Measurements from ENCODE around the gene AKAP6. TPM values are rescaled to one million over a fixed set of nuclear protein-coding genes. Genes with fewer than 3 reads are reported as not detected.

Gene AKAP6
- total and polyA plus RNA-seq, 4 donors = 0.42 to 3.2 (median 1.7) TPM

GRCh38 chr14:32375663-32376062, 46.6 kb downstream of the AKAP6 start (continued):
- TF ChIP-seq JUND (IDR thresholded peaks at IDR 0.05) = no peak
- TF ChIP-seq, protein P1, sequence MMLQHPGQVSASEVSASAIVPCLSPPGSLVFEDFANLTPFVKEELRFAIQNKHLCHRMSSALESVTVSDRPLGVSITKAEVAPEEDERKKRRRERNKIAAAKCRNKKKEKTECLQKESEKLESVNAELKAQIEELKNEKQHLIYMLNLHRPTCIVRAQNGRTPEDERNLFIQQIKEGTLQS (IDR thresholded peaks at IDR 0.05) = no peak
- no peak for TF ChIP-seq NR2F2 (IDR thresholded peaks at IDR 0.05)

GRCh38 chr14:32377046-32377646, 48.0 kb downstream of the AKAP6 start:
- no peaks in the 10 kb centered on the region for H3K27me3 ChIP-seq (ENCODE audit: control insufficient read depth in 4 of 4, insufficient read depth in 4 of 4, low read length in 3 of 4)
- no peak overlapping the region for H3K9ac ChIP-seq (ENCODE audit: low read depth in 1 of 2, low read length in 2 of 2)
- TF ChIP-seq YY1 (IDR thresholded peaks at IDR 0.05) (no peak), RXRA (IDR thresholded peaks at IDR 0.05) (no peak), HNF4A (conservative IDR thresholded peaks at IDR 0.05) (peak; percentile 18 to 38), HNF4G (IDR thresholded peaks at IDR 0.05) (no peak), MAX (IDR thresholded peaks at IDR 0.05) (no peak), JUND (IDR thresholded peaks at IDR 0.05) (no peak)
- TF ChIP-seq, protein P1 (IDR thresholded peaks at IDR 0.05) = no peak
- TF ChIP-seq, protein P2, sequence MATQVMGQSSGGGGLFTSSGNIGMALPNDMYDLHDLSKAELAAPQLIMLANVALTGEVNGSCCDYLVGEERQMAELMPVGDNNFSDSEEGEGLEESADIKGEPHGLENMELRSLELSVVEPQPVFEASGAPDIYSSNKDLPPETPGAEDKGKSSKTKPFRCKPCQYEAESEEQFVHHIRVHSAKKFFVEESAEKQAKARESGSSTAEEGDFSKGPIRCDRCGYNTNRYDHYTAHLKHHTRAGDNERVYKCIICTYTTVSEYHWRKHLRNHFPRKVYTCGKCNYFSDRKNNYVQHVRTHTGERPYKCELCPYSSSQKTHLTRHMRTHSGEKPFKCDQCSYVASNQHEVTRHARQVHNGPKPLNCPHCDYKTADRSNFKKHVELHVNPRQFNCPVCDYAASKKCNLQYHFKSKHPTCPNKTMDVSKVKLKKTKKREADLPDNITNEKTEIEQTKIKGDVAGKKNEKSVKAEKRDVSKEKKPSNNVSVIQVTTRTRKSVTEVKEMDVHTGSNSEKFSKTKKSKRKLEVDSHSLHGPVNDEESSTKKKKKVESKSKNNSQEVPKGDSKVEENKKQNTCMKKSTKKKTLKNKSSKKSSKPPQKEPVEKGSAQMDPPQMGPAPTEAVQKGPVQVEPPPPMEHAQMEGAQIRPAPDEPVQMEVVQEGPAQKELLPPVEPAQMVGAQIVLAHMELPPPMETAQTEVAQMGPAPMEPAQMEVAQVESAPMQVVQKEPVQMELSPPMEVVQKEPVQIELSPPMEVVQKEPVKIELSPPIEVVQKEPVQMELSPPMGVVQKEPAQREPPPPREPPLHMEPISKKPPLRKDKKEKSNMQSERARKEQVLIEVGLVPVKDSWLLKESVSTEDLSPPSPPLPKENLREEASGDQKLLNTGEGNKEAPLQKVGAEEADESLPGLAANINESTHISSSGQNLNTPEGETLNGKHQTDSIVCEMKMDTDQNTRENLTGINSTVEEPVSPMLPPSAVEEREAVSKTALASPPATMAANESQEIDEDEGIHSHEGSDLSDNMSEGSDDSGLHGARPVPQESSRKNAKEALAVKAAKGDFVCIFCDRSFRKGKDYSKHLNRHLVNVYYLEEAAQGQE (IDR thresholded peaks at IDR 0.05) = no peak
- H3K36me3 ChIP-seq (ENCODE audit: control insufficient read depth in 4 of 4, insufficient read depth in 3 of 4, low read depth in 1 of 4, low read length in 3 of 4) = no peaks in the 10 kb centered on the region
- H3K27ac ChIP-seq (ENCODE audit: low read depth in 1 of 2, low read length in 2 of 2) = no peak overlapping the region
- no peaks in the 10 kb centered on the region for H3K4me1 ChIP-seq (ENCODE audit: control insufficient read depth in 4 of 4, insufficient read depth in 4 of 4, low read length in 3 of 4)
- no peak for DNase-seq (ENCODE audit: low spot score)
- no peak overlapping the region for H3K4me3 ChIP-seq (ENCODE audit: low read depth in 1 of 3, low read length in 3 of 3)
- WGBS = 78% methylated on average over 5 of the region's 5 CpGs
- no peaks in the 10 kb centered on the region for H3K9me3 ChIP-seq (ENCODE audit: control insufficient read depth in 4 of 4, low read length in 3 of 4)

DNA sequence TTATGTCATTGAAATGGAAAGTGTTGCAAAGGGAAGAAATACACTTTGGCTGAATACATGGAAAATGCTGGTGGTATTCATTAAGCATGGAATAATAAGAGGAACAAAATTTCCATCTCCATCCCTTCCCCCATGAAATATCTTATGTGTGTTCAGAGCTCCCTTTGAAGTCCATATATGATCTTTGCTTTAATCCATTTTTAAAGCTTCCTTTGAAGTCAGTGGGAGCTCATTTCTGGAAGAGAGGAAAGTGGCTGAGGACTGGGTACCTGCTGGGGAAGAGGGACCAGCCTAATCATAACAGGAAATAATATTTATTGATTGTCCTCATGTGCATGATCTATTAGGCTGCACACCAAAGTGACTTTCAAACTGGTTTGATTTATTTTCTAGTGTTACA, 49.2 kb downstream of the AKAP6 start:
- no peak overlapping the region for H3K4me3 ChIP-seq (ENCODE audit: low read depth in 1 of 3, low read length in 3 of 3)
- TF ChIP-seq RXRA (IDR thresholded peaks at IDR 0.05) (no peak), HNF4A (conservative IDR thresholded peaks at IDR 0.05) (no peak), YY1 (IDR thresholded peaks at IDR 0.05) (no peak), NR2F2 (IDR thresholded peaks at IDR 0.05) (no peak), JUND (IDR thresholded peaks at IDR 0.05) (no peak), MAX (IDR thresholded peaks at IDR 0.05) (no peak), EGR1 (IDR thresholded peaks at IDR 0.05; ENCODE audit: low read depth in 2 of 2) (no peak), SP1 (IDR thresholded peaks at IDR 0.05) (no peak), RAD21 (IDR thresholded peaks at IDR 0.05) (no peak), GABPA (IDR thresholded peaks at IDR 0.05 in 1 of 2, conservative IDR thresholded peaks at IDR 0.05 in 1 of 2) (no peak), HNF4G (IDR thresholded peaks at IDR 0.05) (no peak), TAF1 (conservative IDR thresholded peaks at IDR 0.05) (no peak), FOXA1 (IDR thresholded peaks at IDR 0.05) (no peak)
- TF ChIP-seq, protein P3, sequence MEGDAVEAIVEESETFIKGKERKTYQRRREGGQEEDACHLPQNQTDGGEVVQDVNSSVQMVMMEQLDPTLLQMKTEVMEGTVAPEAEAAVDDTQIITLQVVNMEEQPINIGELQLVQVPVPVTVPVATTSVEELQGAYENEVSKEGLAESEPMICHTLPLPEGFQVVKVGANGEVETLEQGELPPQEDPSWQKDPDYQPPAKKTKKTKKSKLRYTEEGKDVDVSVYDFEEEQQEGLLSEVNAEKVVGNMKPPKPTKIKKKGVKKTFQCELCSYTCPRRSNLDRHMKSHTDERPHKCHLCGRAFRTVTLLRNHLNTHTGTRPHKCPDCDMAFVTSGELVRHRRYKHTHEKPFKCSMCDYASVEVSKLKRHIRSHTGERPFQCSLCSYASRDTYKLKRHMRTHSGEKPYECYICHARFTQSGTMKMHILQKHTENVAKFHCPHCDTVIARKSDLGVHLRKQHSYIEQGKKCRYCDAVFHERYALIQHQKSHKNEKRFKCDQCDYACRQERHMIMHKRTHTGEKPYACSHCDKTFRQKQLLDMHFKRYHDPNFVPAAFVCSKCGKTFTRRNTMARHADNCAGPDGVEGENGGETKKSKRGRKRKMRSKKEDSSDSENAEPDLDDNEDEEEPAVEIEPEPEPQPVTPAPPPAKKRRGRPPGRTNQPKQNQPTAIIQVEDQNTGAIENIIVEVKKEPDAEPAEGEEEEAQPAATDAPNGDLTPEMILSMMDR (IDR thresholded peaks at IDR 0.05; ENCODE audit: low read depth, low read length, missing input control) = no peak
- TF ChIP-seq, protein P2 (IDR thresholded peaks at IDR 0.05) = no peak
- H3K9me3 ChIP-seq (ENCODE audit: control insufficient read depth in 4 of 4, low read length in 3 of 4) = no peaks in the 10 kb centered on the region

More for the DNA sequence above, 49.2 kb downstream of the AKAP6 start:
- no peaks in the 10 kb centered on the region for H3K36me3 ChIP-seq (ENCODE audit: control insufficient read depth in 4 of 4, insufficient read depth in 3 of 4, low read depth in 1 of 4, low read length in 3 of 4)
- no peaks in the 10 kb centered on the region for H3K4me1 ChIP-seq (ENCODE audit: control insufficient read depth in 4 of 4, insufficient read depth in 4 of 4, low read length in 3 of 4)
- DNase-seq (ENCODE audit: low spot score) = no peak
- no peaks in the 10 kb centered on the region for H3K27me3 ChIP-seq (ENCODE audit: control insufficient read depth in 4 of 4, insufficient read depth in 4 of 4, low read length in 3 of 4)
- H3K9ac ChIP-seq (ENCODE audit: low read depth in 1 of 2, low read length in 2 of 2) = no peak overlapping the region
- no peak overlapping the region for H3K27ac ChIP-seq (ENCODE audit: low read depth in 1 of 2, low read length in 2 of 2)
